GM18951 (cell line): ENCODE results near the gene PLEKHG2.

Experiments used
- POLR2A ChIP-seq: IDR thresholded peaks from 4 replicates; pipeline ENCODE4 v1.6.1; 2011; ENCODE audit warnings: mild to moderate bottlenecking; ENCODE audit not compliant: insufficient read length, insufficient read depth; ENCODE audit errors: extremely low read depth
- in situ Hi-C: fragments of 300-500 bp; cut with MboI; formaldehyde crosslinking; loops from one replicate; pipeline ENCODE4 v1.12.0; 2022; ENCODE audit warnings: low sequenced_read_pairs, mixed read lengths, inconsistent platforms; ENCODE audit not compliant: unreplicated experiment

Gene PLEKHG2

GRCh38 chr19:39380521-39381502 is 31.7 kb upstream of the PLEKHG2 start:
- in situ Hi-C loops, result no loop called here
- TF ChIP-seq POLR2A, result no peak

DNA sequence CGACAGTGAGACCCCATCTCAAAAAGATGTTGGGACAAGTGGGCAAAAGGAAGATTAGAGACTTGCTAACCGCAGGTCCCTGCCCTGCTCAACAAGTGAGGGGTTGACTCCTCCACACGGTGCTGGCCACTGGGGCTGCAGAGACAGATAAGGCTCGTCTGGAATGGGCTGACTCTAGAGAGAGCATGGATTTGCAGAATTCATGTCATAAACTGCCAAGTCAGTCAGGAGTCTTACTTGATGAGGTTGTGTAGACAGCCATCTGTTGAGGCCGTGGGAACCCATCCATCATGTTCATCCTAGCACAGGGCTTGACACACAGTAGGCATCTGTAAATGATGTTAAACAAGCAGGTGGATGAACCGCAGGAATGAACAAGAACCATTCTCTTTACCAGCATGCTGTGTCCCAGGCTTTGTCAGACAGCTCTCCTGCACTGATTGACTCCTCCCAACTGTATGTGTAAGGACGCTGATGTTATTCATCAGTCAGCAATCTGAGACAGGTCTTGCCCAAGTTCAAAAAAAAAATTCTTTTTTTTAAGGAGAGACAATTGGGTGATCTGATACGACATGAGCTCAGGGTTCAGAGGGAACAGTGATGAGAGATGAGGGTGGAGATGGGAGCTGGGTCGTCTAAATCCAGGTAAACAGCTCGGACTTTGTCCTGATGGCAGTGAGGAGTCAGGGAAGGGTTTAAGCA is 30.4 kb upstream of the PLEKHG2 start:
- TF ChIP-seq POLR2A, result no peak
- in situ Hi-C loops, result no loop called here

DNA sequence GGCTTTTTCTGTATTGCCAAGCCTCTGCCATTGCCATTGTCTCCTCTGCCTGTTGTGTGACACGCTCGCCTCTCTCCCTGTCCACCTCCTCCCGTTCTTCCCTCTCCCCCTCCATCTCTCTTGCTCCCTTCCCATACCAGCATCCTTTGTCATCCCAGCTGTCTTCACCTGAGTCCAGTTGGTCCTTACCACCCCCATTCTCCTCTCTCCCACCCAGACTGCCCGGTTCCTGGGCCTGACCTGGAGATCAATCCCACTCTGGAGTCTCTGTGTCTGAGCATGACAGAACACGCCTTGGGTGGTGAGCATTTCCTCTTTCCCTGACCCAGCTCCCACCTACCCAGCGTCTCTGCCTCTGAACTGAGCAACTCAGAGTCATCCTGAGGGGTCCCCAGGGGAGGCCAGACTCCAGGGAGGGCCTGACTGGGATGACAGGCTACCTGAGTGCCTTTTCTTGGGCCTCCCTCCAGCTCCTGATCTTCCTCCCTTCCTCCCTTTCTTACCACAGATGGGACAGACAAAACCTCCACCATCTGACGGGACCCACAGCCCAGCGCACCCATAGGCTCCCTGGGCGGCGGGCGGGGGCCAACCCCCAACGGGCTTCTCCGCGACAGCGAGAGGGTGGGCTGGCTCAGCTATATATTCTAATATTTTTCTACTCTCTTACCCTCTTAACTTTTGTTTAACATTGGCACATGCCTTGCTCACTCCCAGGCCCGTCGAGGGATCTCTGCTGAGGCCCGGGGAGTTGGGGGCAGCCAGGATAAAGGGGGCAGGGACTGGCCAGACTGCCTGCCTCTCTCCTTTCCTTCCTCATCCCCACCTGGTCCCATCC is 29.3 kb upstream of the PLEKHG2 start:
- TF ChIP-seq POLR2A, result no peak
- in situ Hi-C loops, result no loop called here

- in situ Hi-C loops, result no loop called here
- no peak for TF ChIP-seq POLR2A
Measured at GRCh38 chr19:39384839-39385568, 27.5 kb upstream of the PLEKHG2 start.

DNA sequence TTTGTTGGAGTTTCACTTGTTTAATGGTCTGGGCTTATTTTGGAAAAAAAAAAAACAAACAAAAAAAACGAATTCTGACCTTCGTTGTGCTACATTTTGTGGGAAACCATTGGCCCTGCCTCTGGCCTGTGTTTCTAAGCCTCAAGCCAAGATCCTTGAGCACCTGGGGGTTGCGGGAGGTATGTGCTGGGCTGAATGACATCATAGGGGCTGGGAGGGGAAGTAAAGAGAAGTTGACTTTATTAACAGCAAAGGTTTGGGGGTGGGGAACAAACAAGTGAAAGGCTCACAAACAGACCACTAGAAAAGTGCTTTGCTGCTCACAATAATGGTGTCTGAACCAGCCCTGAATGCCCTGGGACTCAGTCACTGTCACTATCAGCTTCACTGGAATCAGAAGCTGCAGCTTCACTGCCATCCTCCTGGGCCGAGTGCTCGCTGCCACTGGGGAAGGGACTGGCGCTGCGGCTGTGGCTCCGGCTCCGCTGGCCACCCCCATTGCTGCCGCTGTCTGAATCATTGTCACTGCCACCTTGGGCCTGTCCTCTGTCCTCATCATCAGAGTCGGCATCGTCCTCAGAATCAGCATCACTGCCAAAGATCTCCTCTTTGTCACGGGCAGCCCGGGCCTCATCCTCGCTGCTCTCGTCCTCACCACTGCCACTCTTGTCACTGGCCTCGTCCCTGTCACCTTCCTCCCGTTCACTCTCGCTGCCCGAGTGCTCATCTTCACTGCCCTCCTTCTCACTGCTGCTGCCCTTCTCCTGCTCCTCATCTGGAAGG is 26.6 kb upstream of the PLEKHG2 start:
- TF ChIP-seq POLR2A, result no peak
- in situ Hi-C loops, result no loop called here

DNA sequence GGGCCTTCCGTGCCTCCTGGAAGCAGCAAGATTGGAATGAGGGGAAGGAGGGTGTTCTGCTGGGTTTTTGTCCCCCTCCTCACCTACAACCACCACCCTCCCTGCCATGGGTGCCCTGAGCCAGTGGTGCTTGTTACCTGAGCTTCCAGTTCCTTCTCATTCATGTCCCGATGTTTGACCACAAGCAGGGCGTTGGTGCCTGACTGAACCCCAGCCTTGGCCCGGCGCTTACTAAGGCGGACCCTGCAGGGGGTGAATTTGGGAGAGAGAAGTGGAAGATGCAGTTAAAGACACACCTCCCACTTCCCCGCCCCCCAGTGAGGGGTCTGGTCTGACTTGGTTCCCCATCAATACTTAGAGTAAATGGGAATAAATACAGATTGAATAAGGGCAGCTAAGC is 25.9 kb upstream of the PLEKHG2 start:
- in situ Hi-C loops, result no loop called here
- TF ChIP-seq POLR2A, result no peak

DNA sequence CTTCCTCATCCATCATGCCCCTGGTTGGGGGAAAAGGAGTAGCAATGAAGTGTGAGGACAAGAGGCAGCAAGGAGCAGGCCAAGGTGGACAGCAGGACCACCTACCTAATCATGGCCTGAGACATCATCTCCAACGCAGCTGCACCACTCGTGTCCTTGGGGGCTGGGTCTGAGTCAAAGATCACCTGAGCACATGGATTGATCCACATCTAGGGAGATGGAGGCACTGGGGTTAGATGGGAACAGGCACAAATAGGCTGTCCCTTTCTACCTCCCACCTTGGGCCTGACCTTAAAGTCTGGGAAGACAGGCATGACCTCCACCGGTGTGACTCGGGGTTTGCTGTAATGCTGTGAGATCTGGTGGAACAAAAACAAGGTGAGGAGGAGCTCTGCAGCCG is 23.8 kb upstream of the PLEKHG2 start:
- in situ Hi-C loops, result no loop called here
- TF ChIP-seq POLR2A, result no peak

DNA sequence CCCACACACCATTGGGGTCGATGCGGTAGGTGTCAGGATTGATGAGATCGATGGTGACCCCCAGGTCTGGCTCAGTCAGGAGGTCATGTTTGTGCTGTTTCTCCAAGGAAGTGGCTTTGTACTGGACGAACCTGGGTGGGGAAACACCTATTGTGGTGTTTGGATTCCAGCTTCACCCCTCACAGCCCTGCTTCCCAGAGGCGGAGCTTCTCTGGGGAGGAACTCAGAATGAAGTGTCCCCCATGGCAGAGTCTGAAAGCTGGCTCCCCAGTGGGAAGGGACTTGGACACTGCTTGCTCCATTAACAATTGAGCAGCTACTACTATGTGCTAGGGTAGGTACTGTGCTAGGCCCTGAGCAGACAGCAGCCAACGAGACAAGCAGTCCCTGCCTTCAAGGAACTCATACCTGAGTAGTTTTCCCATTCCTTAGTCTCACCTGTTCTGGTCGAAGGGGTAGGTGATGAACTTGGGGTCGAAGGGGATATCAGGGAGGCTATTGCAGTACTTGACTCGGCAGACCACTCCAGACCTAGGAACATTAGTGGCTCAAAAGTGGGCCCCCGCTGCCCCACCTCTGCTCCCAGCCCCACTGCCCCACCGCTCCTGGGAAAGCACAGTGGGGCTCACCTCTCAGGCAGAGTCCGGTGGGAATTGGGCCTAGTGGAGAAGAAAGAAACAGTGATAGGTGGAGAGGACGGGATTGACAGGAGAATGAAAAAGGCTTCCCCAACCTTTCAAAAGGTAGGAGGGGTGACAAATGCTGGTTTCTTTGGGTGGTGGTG is 22.6 kb upstream of the PLEKHG2 start:
- in situ Hi-C loops, result no loop called here
- TF ChIP-seq POLR2A, result no peak

- TF ChIP-seq POLR2A, result no peak
- in situ Hi-C loops, result no loop called here
Measured at GRCh38 chr19:39390451-39390750, 22.1 kb upstream of the PLEKHG2 start.

GRCh38 chr19:39390751-39391437 is 21.6 kb upstream of the PLEKHG2 start, which contains the start of the genes MED29 and PAF1:
Gene MED29, plus strand, starts transcription at chr19:39391378. Its CDS starts 45 bp downstream, at chr19:39391423.
Gene PAF1, minus strand, starts transcription at chr19:39391106. Its CDS starts 242 bp downstream, at chr19:39390864.
- in situ Hi-C loops, result no loop called here
- peak; percentile 98 for TF ChIP-seq POLR2A

- in situ Hi-C loops, result no loop called here
- TF ChIP-seq POLR2A, result no peak
Measured at GRCh38 chr19:39397360-39398296, 14.8 kb upstream of the PLEKHG2 start.
